Ascending aorta (tissue), 2 donors: Measurements from ENCODE around the gene PLPPR3. TPM values are rescaled to one million over a fixed set of nuclear protein-coding genes. Genes with fewer than 3 reads are reported as not detected.

Source experiments
- DNase-seq, 2 donors: peaks; one replicate each; pipeline ENCODE4 v3.0.0-alpha.2; 2019; ENCODE audit warnings: low spot score in 2 of 2
- H3K27ac ChIP-seq, 2 donors: fragments of 200-600 bp; sonication (generic); one replicate each; pipeline ENCODE4 v1.5.1; 2016 to 2017; ENCODE audit warnings: mild to moderate bottlenecking in 1 of 2
- H3K27me3 ChIP-seq: fragments of 200-600 bp; sonication (generic); one replicate; pipeline ENCODE4 v1.5.1; 2017
- H3K36me3 ChIP-seq, 2 donors: fragments of 200-600 bp; sonication (generic); one replicate each; pipeline ENCODE4 v1.5.1; 2016
- H3K4me1 ChIP-seq, 2 donors: fragments of 200-600 bp; sonication (generic); one replicate each; pipeline ENCODE4 v1.5.1; 2016 to 2017; ENCODE audit warnings: mild to moderate bottlenecking in 1 of 2
- H3K4me3 ChIP-seq, 2 donors: fragments of 200-600 bp; sonication (generic); one replicate each; pipeline ENCODE4 v1.5.1; 2016 to 2017; ENCODE audit warnings: mild to moderate bottlenecking in 1 of 2
- H3K9me3 ChIP-seq, 2 donors: fragments of 200-600 bp; sonication (generic); one replicate each; pipeline ENCODE4 v1.5.1; 2016
- intact Hi-C: fragments of 100-400 bp; cut with DNase I; formaldehyde crosslinking; loops from one replicate; pipeline ENCODE4 v1.15.1; 2023
- total RNA-seq: library from RNA; depleted of rRNA; stranded (reverse); fragments of >200 nt; gene quantifications from one replicate; pipeline ENCODE4 v1.1.0, GENCODE V29; 2016
- TF ChIP-seq, protein P1 (sequence below), 3 experiments: fragments of 200-600 bp in 2 of 3; fragments of 450-650 bp in 1 of 3; sonication (generic) in 2 of 3; IDR thresholded peaks; one replicate each; pipeline ENCODE4 v1.5.1; 2016 to 2019; ENCODE audit warnings: antibody characterized with exemption in 3 of 3, mild to moderate bottlenecking in 1 of 3, moderate library complexity in 1 of 3

PLPPR3 gene, protein sequence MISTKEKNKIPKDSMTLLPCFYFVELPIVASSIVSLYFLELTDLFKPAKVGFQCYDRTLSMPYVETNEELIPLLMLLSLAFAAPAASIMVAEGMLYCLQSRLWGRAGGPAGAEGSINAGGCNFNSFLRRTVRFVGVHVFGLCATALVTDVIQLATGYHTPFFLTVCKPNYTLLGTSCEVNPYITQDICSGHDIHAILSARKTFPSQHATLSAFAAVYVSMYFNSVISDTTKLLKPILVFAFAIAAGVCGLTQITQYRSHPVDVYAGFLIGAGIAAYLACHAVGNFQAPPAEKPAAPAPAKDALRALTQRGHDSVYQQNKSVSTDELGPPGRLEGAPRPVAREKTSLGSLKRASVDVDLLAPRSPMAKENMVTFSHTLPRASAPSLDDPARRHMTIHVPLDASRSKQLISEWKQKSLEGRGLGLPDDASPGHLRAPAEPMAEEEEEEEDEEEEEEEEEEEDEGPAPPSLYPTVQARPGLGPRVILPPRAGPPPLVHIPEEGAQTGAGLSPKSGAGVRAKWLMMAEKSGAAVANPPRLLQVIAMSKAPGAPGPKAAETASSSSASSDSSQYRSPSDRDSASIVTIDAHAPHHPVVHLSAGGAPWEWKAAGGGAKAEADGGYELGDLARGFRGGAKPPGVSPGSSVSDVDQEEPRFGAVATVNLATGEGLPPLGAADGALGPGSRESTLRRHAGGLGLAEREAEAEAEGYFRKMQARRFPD
- total RNA-seq = not detected

DNA sequence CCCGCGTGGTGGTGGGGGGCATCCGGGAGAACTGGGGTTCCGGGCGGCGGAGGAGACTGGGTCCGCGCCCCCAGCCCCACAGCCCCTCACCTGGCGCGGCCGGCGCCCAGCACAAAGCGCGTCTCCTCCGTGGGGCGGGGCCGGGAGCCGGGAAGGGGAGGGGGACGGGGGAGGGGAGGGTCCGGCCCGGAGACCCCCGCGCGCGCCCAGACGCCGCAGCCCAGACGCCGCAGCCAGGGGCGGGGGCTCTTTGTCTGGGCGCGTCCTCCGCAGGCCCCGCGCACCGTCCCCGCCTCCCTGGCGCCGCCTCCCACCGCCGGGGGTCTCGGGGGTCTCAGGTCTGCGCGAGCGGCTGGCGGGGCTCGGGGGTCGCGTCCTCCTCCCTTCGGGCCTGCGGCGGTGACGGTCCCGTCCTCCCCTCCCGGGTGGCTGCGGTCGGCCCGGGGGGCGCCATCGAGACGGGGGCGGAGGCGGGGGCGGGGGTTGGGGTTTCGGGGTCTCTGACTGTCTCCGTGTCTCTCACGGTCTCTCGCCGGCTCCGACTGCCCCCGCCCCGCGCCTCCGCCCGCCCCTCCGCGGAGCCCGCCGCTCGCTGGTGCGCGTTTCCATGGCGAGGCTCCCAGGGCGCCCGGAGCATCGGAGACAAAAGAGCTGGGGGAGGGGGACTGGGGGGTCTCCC, at the start of gene PLPPR3:
Gene PLPPR3, minus strand, starts transcription at position 131 of the 679 bp plus-strand sequence. CDS start 396 bp downstream, outside the sequence.
- DNase-seq = no peak
- intact Hi-C loops = no loop called here
- TF ChIP-seq, protein P1, sequence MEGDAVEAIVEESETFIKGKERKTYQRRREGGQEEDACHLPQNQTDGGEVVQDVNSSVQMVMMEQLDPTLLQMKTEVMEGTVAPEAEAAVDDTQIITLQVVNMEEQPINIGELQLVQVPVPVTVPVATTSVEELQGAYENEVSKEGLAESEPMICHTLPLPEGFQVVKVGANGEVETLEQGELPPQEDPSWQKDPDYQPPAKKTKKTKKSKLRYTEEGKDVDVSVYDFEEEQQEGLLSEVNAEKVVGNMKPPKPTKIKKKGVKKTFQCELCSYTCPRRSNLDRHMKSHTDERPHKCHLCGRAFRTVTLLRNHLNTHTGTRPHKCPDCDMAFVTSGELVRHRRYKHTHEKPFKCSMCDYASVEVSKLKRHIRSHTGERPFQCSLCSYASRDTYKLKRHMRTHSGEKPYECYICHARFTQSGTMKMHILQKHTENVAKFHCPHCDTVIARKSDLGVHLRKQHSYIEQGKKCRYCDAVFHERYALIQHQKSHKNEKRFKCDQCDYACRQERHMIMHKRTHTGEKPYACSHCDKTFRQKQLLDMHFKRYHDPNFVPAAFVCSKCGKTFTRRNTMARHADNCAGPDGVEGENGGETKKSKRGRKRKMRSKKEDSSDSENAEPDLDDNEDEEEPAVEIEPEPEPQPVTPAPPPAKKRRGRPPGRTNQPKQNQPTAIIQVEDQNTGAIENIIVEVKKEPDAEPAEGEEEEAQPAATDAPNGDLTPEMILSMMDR (IDR thresholded peaks at IDR 0.05) = no peak

DNA sequence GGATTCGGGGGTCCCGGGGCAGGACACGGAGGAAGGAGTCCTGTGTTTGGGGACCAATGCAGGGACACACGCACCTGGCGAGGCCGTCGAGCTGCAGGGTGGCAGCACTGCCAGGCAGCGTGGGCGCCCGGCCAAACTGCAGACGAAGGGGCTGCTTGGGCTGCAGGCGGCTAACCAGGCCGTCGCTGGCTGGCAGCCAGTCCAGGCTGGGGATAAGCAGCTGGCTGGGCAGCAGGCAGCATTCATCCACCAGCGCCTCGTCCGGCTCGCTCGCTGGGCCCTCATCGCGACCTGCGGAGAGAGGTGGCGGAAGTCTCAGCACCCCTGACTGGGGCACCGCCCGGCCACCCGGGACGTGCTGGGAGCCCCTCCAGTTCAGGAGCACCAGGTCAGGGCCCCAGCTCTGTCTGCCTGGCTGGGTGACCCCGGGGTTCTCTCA, 49.2 kb upstream of the PLPPR3 start:
- no peak overlapping the region for H3K27ac ChIP-seq
- peaks cover 51 to 65% of the 10 kb centered on the region in 2 donors for H3K36me3 ChIP-seq
- intact Hi-C loops = no loop called here

More for the DNA sequence above, at the start of gene PLPPR3:
- H3K4me1 ChIP-seq = peaks cover 9 to 10% of the 10 kb centered on the region in 2 donors
- H3K4me3 ChIP-seq = peak within 1 kb of the TSS; percentile 9 to 45
- no peaks in the 10 kb centered on the region for H3K36me3 ChIP-seq
- H3K27ac ChIP-seq = no peak within 1 kb of the TSS
- H3K27me3 ChIP-seq = peaks cover 23% of the 10 kb centered on the region
- H3K9me3 ChIP-seq = no peaks in the 10 kb centered on the region

DNA sequence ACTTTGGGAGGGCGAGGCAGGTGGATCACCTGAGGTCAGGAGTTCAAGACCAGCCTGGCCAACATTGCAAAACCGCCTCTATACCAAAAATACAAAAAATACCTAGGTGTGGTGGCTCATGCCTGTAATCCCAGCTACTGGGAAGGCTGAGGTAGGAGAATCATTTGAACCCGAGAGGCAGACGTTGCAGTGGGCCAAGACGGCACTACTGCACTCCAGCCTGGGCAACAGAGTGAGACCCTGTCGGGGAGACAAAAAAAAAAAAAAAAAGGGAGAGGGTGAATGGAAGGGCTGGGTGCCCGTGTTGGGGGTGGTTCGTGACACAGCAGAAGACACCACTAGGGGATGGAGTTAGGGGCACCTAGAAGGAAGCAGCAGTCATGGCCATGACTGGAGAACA, 48.6 kb upstream of the PLPPR3 start:
- Histone ChIP-seq H3K9me3 (no peaks in the 10 kb centered on the region), H3K4me1 (peaks cover 4 to 9% of the 10 kb centered on the region in 2 donors), H3K27me3 (no peaks in the 10 kb centered on the region), H3K4me3 (no peak overlapping the region), H3K27ac (peak overlapping the region; percentile 88 to 89), H3K36me3 (peaks cover 45 to 58% of the 10 kb centered on the region in 2 donors)
- no peak for DNase-seq
- intact Hi-C loops = no loop called here
- TF ChIP-seq, protein P1 (IDR thresholded peaks at IDR 0.05) = no peak

More for the DNA sequence above, 49.2 kb upstream of the PLPPR3 start:
- TF ChIP-seq, protein P1 (IDR thresholded peaks at IDR 0.05) = no peak
- Histone ChIP-seq H3K4me1 (peaks cover 4 to 9% of the 10 kb centered on the region in 2 donors), H3K9me3 (no peaks in the 10 kb centered on the region), H3K27me3 (no peaks in the 10 kb centered on the region), H3K4me3 (no peak overlapping the region)
- DNase-seq = no peak

DNA sequence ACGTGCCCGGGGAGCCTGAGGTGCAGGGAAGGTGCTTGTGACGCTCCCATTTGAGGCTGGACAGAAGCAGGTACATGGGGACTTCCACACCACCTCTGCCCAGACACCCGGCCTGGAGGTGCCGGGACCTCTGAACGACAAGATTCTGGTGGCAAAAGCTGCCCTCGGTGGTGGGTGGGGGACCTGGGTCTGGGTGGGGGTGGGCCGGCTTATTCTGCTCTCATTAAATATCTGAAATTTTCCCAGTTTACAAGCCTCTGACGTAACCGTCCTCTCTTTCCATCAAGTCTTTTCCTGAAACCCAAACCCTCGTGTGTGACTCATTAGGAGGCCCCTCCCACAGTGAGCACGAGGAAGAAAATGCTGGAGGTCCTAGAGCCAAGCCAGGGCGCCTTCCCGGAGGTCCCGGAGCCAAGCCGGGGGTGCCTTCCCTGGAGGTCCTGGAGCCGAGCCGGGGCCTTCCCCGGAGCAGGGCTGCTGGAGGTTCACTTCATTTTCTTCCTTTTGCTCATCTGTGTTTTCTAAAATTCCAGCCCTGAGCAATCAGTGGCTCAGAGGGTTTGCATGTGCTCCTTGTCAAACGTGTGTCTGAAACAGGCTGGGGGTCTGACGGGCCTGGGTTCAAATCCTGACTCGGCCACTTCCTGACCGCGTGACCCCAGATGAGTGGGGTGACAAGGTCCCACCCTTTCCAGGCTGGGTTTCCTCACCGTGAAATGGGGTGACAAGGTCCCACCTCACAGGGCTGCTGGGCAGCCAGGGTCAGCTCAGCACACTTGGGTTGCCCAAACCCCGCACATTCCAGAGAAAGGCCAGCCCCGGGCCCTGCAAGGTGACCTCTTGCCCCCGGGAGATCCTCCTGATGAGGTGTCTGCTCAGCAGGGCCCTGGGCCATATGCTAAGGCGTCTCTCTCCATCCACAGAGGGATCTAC, 47.8 kb upstream of the PLPPR3 start:
- H3K4me1 ChIP-seq = peaks cover 4 to 9% of the 10 kb centered on the region in 2 donors
- intact Hi-C loops = loop anchor here (2.0 to 10.0 kb wide), 2 partner anchors 23 to 95 kb away; partner anchors contain the start of genes MED16 and RNU6-9
- H3K27ac ChIP-seq = peak overlapping the region; percentile 88 to 89
- H3K36me3 ChIP-seq = peaks cover 42 to 50% of the 10 kb centered on the region in 2 donors
- DNase-seq = peak; percentile 33 to 92
- TF ChIP-seq, protein P1 (IDR thresholded peaks at IDR 0.05) = no peak
- no peaks in the 10 kb centered on the region for H3K27me3 ChIP-seq
- no peaks in the 10 kb centered on the region for H3K9me3 ChIP-seq
- no peak overlapping the region for H3K4me3 ChIP-seq
